ENCODE results near the gene ZNG1B.
"Not testable (repeated sequence)": the region's sequence is repeated elsewhere in the genome, so short reads cannot be mapped to it uniquely, and the experiment has no call there.

The ZNG1B gene

GRCh38 chr2:113503094-113504042, 65.9 kb downstream of the ZNG1B start:
- not testable (repeated sequence) for DNase-seq (ENCODE audit: low read depth in 2 of 2)

GRCh38 chr2:113504081-113504480, 66.6 kb downstream of the ZNG1B start:
- not testable (repeated sequence) for DNase-seq (ENCODE audit: low read depth in 2 of 2)

GRCh38 chr2:113507394-113508140, 70.1 kb downstream of the ZNG1B start:
- not testable (repeated sequence) for DNase-seq (ENCODE audit: low read depth in 2 of 2)

- not testable (repeated sequence) for DNase-seq (ENCODE audit: low read depth in 2 of 2)
These were observed 70.7 kb downstream of the ZNG1B start for GRCh38 chr2:113508187-113508586.

- DNase-seq (ENCODE audit: low read depth in 2 of 2) = not testable (repeated sequence)
These were observed 73.4 kb downstream of the ZNG1B start for GRCh38 chr2:113510913-113511312.

GRCh38 chr2:113511859-113512258, 74.4 kb downstream of the ZNG1B start:
- not testable (repeated sequence) for DNase-seq (ENCODE audit: low read depth in 2 of 2)

- not testable (repeated sequence) for DNase-seq (ENCODE audit: low read depth in 2 of 2)
These were observed 78.0 kb downstream of the ZNG1B start for GRCh38 chr2:113515457-113515856.

- not testable (repeated sequence) for DNase-seq (ENCODE audit: low read depth in 2 of 2)
These were observed 78.5 kb downstream of the ZNG1B start for GRCh38 chr2:113515995-113516394.

GRCh38 chr2:113517025-113517424, 79.5 kb downstream of the ZNG1B start:
- not testable (repeated sequence) for DNase-seq (ENCODE audit: low read depth in 2 of 2)

- DNase-seq (ENCODE audit: low read depth in 2 of 2) = not testable (repeated sequence)
These were observed 83.3 kb downstream of the ZNG1B start for GRCh38 chr2:113520837-113521236.

GRCh38 chr2:113521492-113521891, 84.0 kb downstream of the ZNG1B start:
- not testable (repeated sequence) for DNase-seq (ENCODE audit: low read depth in 2 of 2)

- DNase-seq (ENCODE audit: low read depth in 2 of 2) = not testable (repeated sequence)
These were observed 87.5 kb downstream of the ZNG1B start for GRCh38 chr2:113524986-113525385.

GRCh38 chr2:113527350-113528045, 90.0 kb downstream of the ZNG1B start:
- not testable (repeated sequence) for DNase-seq (ENCODE audit: low read depth in 2 of 2)

- not testable (repeated sequence) for DNase-seq (ENCODE audit: low read depth in 2 of 2)
These were observed 90.6 kb downstream of the ZNG1B start for GRCh38 chr2:113528126-113528525.

- not testable (repeated sequence) for DNase-seq (ENCODE audit: low read depth in 2 of 2)
These were observed 91.4 kb downstream of the ZNG1B start for GRCh38 chr2:113528904-113529303.

- DNase-seq (ENCODE audit: low read depth in 2 of 2) = not testable (repeated sequence)
These were observed 95.5 kb downstream of the ZNG1B start for GRCh38 chr2:113532991-113533390.

- not testable (repeated sequence) for DNase-seq (ENCODE audit: low read depth in 2 of 2)
These were observed 99.1 kb downstream of the ZNG1B start for GRCh38 chr2:113536573-113536972.

GRCh38 chr2:113540834-113541203, 103.3 kb downstream of the ZNG1B start:
- DNase-seq (ENCODE audit: low read depth in 2 of 2) = not testable (repeated sequence)

- DNase-seq (ENCODE audit: low read depth in 2 of 2) = not testable (repeated sequence)
These were observed 103.9 kb downstream of the ZNG1B start for GRCh38 chr2:113541204-113541975.

GRCh38 chr2:113541976-113542485, 104.5 kb downstream of the ZNG1B start:
- DNase-seq (ENCODE audit: low read depth in 2 of 2) = not testable (repeated sequence)

GRCh38 chr2:113542529-113542928, 105.0 kb downstream of the ZNG1B start:
- DNase-seq (ENCODE audit: low read depth in 2 of 2) = not testable (repeated sequence)

Data from stimulated activated CD4-positive, alpha-beta T cell treated with anti-CD3 and anti-CD28 coated beads, Interleukin-1b, Interleukin-23, amount 100 ng/mL, for 1 hour (primary cell).